ENCODE measurements around the gene MAML2.
"Not testable (repeated sequence)": the region's sequence is repeated elsewhere in the genome, so short reads cannot be mapped to it uniquely, and the experiment has no call there.

Gene MAML2

DNA sequence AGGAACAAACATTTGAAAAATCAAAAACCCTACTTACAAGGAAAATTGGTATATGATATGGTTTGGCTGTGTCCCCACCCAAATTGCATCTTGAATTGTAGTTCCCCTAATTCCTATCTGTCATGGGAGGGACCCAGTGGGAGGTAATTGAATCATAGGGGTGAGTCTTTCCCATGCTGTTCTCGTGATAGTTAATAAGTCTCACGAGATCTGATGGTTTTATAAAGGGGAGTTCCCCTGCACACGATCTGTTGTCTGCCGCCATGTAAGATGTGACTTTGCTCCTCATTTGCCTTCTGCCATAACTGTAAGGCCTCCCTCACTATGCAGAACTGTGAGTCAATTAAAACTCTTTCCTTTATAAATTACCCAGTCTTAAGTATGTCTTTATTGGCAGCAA lies 74.5 kb downstream of the MAML2 start:
- not testable (repeated sequence) for DNase-seq (ENCODE audit: low read depth)

DNA sequence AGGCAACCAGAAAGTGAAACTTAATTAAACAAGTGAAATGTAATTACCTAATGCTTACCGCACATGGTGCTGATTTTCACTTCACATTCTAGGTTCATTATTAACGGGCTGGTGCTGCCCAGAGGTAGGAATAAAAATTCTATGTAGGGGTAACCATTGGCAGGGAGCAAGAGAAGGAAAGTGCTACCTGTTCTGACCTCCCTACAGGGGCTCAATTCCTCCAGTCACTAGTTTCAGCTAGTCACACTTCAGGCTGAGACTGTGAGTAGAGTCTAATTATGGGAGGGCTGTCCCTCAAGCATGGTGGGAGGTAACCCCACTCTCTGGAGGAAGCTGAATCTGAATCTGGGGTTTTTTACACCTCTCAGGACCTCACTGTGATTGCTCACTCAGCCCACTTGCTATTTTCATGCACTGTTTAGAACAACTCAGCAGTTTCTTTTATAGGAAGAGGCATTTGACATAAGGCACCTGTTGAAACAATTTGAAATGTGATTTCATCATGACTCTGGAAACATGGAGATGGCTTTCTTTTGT lies 75.4 kb downstream of the MAML2 start:
- no peak for DNase-seq (ENCODE audit: low read depth)

DNA sequence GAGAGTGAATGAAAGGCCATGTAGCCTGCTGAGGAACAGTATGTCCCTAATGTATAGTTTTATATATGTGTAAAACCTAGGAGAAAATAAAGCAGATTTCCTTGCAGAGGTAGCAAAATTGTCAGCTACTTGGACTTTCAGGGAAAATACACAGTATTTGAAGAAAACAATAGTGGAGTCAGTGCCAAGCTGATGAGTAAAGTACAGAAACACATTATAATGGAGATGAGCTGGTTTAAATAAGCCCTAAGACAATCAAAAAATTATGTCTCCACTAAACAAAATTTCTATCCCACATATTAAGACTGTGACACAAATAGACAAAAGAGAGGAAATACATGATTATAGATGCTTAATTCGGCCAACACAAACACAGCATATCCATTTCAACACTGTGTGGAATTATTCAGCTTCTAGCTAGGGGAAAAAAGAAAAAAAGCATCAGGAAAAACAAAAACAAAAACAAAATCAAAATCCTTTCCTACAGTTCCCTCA lies 75.9 kb downstream of the MAML2 start:
- peak; percentile 55 for DNase-seq (ENCODE audit: low read depth)

DNA sequence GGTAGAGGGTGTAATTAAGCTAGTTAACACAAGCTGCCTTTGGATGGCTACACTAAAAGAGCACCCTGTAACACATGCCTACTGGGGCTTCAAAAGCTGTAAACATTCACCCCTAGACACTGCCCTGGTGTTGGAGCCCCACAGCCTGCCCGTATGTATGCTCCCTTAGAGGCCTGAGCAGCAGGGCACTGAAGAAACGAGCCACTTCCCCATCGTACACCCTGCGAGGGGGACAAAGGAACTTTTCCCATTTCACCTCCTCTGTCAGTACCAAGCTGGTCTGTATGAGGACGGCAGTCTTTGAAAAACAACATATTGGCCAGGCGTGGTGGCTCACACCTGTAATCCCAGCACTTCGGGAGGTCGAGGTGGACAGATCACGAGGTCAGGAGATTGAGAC lies 77.0 kb downstream of the MAML2 start:
- DNase-seq (ENCODE audit: low read depth) = no peak

DNA sequence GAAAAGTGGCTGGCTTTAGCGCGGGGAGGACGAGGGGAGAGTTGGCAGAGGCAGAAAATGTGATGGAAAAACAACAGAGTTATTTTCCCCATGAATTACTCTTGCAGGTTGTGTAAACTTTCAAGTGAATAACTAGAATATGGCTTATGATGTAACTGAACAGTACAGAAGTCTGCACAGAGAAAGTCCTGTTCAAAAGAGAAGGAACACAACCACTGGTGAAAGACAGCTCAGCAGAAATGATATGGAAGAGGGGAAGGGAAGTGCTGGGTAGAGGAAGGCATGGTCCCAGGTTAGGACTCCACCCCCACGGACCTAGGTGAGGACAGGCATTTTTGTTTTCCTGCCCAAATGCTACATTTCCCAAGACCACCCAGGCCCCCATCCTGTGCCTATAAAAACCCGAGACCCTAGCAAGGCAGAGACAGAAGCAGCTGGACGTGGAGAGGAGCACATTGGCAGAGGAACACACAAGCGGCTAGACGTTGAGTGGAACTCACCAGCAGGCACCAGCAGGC lies 77.7 kb downstream of the MAML2 start:
- no peak for DNase-seq (ENCODE audit: low read depth)

DNA sequence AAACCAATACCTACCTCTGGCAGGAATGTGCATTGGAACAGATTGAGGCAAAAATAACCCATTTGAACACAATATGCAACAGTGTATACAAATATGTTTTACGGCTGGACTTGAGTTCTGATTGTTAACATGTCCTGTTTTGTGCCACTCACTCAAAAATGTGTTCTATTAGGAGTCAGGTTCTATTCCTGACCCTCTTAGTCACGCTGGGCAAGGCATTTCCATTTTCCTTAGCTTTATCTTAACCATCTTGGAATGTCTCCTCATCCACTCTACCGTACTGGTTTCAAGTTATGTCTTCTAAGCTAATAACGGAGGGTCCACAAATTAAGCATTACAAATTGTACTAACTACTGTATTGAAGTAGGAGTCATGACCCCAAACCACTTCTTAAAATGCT lies 78.6 kb downstream of the MAML2 start:
- DNase-seq (ENCODE audit: low read depth) = no peak

DNA sequence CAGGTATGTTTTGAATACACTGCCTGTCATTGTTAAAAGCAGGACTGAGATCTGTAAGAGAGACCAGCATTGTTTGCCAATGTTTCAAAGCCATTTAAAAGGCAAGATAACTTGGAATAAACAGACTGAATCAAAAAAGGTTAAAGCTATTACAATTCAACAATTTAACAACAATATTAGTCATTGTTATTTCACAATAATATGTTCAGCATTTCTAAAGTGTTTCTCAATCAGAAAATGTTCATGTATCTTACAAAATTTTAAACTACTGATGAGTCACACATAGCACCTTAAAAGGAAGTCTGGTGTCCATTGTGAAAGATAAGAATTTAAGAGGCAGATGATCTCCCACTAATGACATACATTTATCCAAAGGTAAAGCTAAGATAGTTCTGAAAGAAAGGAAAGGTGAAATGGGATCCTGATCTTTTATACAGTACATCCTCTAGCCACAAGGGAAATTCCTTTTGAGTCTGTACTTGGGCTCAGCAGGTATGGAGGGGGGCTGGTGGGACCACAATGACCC lies 79.7 kb downstream of the MAML2 start:
- DNase-seq (ENCODE audit: low read depth) = peak; percentile 86

DNA sequence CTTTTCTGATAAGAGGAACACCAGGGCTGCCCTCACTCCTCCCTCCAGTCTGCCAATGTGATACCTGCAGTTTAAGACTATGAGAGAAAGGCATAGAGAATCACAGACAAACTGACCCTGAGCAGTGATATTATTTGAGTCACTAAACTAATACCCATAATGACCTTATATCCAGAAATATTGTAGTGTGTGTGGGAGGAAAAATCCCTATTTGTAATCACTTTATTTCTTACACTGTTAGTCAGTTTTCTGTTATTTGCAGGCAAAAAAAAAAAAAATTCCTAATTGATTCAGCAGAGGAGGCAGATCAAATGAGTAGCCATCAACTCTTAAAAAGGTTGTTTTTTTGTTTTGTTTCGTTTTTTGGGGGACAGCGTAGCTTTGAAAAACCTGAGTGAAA lies 82.5 kb downstream of the MAML2 start:
- DNase-seq (ENCODE audit: low read depth) = no peak

DNA sequence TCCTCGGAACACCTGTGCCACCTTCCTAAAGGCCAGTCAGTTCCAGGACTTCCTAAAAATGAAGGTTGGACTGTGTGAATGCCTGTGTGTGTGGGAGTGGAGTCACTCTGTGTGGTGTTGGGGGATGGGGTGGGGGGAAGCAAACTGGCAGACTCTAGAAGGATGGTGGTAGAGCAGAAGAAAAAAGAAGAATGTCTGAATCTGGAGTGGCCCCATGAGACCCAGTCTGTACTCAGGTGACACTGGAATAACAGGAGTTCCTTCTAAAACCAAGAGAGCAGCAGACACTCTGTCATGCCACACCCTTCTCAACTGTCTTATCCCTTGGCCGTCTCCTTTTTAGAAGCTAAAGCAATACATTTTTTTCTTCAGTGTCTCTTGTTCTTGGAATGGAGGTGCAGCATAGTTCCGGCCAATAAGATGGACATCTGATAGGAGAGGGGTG lies 82.9 kb downstream of the MAML2 start:
- DNase-seq (ENCODE audit: low read depth) = no peak

DNA sequence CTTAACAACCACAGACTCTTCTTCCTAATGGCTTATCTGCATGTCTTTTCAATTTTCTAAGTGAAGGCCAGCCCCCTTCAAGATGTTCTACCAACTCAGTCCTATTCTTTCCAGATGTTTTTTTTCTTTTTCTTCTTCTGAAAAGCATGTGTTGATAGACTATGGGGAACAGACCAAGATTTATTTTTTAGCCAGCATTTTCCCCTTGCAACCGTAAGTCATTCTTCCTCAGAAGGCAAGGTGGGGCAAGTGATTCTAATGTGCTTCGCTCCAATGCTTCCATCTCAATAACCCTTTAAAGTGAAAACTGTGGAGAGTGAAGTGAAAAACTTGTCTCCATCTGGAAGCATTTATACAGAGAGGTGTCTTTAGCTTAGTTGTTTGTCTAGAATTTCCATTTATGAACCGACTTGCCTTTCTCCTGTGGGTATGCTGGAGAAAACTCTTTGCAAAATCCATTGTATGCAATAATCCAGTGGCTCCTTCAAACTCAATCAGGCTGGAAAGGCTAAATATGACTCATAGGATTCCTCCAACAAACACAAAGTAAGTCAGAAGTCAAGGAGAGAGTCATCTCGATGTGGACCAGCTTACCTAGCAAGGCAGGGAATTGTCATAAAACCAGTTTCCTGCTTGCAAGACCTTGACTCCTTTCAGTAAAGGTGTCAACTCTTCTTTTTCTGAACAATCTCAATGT lies 83.7 kb downstream of the MAML2 start:
- peak; percentile 81 for DNase-seq (ENCODE audit: low read depth)

DNA sequence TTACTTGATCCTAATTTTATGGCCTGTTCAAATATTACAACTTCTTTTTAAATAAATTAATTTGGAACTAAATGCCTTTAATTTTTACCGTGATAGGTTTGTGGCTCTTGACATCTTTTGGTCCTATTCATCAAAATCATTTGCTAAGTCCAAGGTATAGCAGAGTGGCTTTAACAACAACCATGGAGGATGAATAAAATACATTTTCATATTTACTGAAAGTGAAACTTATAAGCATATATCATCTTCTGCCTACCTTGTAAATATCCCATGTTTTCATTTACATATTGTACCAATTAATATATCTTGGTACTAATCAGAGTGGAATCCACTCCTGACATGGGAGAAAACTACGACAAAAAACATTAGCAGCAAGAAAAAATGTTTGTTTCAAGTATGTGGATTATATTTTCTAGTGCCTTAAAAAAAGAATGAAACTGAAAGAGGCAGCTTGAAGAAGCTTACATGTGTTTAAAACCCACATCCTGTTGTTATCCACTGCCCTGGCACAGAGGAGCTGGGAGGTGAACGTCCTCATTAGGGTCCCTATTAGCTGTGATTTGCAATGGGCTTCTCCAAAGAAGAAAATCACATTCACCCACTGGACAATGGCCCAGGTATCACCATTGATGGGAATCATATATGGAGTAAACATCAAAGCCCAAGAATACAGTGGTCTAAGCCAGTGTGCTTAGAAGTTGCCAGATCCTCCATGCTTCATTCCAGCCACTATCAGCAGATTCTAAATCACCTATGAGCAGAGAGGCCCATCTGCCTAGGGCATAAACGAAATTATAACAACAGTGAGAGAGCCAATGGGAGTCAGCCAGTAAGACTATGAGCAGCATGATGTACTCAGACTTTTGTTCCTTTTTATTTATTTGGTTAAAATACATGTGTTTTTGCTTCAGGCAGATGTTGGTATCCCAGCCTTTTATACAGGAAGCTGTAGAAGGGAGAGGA lies 84.7 kb downstream of the MAML2 start:
- no peak for DNase-seq (ENCODE audit: low read depth)

DNA sequence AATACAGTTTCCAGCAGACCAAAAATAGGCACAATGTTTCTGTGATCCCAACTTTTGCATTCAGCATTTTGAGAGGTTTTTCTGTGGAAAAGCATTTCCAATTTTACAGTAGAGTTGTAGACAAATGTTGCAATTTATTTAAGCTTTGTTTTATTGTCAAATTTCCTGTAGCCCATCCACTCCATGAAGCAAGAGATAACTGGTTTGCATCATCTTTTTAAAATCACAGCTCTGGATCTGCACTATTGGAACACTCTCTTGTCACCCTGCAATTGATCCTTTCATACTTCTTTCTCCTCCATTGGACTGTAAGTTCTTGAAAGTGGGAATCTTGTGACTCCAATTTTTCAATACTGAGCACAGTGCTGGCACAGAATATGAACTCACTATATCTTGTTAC lies 86.0 kb downstream of the MAML2 start:
- DNase-seq (ENCODE audit: low read depth) = no peak

DNA sequence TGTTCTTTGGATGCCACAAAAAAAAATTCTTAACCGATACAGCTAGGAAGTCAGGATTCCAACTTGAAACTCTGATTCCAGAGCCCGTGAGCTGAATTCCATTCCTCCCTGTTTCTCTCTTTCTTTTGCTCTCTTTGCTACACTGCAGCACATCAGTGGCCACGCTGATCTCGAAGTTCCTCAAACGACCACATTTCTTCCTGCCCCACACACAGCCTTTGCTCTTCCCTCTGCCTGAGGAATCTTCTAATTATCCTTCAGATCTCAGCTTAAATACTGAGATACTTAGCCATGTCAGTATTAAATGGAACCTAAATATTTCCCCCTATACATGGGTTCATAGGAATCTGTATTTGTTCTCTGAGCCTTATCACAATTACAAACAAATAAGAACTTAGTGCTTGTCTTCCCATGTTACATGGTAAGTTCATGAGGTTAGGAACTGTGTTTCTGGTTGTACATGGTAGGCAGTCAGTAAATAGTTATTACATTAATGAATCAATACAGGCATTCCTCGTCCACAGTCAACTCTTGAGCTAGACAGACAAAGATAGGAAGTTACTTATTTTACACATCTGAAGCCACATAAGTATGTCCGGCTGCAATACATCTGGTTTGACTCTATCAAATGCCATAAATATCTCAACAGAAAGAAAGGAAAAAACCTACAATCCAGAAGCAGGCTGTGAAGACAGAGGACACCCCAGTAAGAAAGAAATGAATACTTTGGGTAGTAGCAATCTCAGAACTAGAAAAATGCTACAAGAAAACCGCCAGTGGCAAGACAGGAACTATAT lies 86.6 kb downstream of the MAML2 start:
- DNase-seq (ENCODE audit: low read depth) = no peak

DNA sequence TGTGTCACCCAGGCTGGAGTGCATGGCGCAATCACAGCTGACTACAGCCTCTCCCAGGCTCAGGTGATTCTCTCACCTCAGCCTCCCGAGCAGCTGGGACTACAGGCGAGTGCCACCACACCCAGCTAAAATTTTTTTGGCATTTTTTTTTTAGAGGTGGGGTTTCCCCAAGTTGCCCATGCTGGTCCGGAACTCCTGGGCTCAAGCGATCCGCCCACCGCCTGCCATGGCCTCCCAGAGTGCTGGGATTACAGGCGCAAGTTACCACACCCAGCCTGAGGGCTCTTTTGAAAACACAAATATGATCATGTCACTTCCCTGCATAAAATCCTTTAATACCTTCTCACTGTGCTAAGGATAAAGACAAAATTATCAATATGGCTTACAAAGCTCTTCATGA lies 88.1 kb downstream of the MAML2 start:
- DNase-seq (ENCODE audit: low read depth) = no peak

DNA sequence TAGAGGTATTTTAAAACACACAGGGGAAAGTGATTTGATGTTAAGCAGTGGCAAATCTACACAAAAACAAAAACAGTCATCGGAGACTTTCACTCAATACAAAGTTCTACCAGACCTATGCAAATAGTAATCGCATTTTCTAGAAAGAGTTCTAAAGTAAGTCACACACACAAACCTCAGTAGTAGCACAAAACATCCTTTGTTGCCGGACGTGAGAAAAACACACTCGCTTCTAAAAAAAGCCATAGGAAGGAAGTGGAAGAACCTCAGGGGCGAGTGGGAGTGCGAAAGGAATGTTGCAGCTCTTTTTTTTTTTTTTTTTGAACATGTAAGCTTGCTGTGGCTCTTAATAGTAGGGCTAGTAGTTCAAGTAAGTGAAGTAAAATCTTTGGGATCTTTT lies 88.9 kb downstream of the MAML2 start:
- no peak for DNase-seq (ENCODE audit: low read depth)

DNA sequence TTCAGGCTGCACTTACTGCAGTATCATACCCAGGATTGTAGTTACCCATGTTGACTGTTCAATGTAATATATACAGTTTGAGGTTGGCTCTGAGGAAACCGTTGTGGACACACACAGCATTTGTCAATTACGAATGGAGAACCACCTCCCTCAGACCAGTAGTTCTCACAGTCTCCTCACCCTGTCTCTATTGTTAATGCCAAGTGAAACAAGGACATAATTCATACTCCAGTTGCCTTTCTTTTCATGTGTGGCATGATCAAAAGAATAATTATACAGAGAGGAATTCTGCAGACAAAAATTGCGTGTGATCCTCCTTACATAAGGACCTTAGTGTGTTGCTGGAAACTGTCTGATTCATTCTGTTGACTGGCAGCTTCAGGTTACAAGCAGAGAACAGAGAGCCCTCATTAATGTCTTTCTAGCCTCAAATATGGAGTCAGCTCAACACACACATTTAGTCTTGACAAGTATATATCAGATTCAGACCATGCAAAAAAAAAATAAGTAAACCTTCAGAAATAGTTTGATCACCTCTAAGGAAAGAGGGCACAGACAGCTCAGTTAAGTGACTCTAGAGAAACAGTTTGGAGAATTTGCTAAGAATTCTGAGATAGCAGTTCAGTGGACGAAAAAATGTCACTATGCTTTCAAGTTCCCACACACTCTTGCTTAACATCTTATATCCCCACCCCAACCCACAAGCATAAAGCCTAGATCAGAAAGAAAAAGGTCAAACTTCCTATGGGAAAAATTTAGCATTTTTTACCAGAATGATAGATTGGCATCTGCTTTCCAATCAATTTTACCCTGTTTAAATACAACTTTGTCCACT lies 96.1 kb downstream of the MAML2 start:
- peak; percentile 58 for DNase-seq (ENCODE audit: low read depth)

DNA sequence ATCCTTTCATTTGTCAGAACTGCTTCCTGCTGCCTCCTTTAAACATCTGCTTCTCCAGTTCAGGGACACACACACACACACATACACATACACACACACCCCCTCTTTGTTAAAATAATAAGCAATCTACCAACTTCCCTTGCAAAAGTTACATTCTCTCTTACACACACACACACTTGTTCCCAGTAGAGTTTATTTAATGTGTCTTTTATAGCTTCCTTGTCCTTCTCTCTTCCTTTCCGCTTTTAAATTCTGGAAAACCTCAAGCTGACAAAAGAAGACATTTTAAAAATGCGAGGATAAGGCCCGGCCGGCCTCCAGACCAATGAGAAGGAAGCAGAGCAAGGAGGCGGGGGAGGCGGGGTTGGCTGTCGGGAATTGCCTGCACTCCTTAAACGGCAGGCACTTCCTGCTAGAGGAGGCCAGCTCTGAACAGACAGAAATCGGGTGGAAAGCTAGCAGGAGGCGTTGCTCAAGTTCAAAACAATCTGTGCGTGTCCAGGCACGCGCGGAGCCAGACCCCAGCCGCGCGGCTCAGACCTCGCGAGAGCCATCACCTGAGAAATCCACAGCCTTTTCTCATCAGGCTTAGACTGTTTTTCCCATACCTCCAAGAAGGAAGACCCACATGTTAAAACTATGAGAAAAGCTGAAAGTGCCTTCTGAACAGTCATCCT lies 99.9 kb downstream of the MAML2 start:
- DNase-seq (ENCODE audit: low read depth) = peak; percentile 97

DNA sequence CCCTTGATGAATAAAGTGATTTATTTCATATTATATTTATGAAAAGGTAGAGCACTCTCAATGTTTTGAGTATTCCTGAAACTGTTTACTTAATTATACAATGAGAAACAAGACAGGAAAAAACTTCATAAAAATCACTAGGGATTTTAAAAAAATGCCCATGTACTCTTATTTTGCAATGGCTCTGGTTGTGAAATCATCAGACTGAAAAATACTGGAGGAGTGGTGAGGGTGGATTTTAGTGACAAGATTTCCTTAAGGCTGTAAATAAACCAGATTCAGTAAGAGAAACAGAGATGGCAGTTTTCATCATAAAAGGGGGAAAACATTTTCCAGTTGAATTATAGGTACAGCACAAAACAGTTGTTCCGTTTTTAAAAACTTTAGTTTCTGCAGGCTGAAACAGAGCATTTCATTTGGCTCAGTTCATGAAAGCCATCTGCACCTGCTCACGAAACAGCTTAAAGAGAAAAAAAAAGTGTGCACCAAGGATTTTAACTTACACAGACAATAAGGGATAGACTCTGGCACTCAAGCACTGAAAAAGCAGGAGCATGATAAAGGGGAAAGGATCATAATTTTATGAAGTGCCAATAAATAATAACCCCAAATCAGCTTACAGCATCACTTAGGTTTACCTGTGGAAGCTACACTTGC lies 100.7 kb downstream of the MAML2 start:
- DNase-seq (ENCODE audit: low read depth) = peak; percentile 63

DNA sequence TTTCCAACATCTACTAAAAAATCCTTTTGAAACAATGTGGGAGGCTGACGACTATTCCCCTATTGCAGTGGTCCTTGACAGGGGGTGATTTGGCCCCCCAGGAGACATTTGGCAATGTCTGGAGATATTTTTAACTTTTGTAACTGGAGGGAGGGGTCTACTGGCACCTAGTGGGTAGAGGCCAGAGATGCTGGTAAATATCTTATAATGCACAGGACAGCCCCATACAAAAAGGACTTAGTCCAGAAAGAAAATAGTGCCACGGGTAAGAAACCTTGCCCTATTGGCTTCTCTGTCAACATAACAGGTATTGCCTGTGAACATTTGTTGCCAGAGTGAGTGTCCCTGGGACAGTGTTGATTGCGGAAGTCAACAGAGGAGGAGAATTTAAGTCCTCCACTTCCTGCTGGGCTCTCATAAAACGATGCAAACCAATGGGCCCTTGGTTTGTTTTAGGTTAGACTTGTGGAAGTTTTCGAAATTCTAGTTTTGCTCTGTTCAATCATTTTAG lies 101.6 kb downstream of the MAML2 start:
- no peak for DNase-seq (ENCODE audit: low read depth)
